Spleen (tissue), 11 donors: ENCODE data around the gene SYT13. TPM values are rescaled to one million over a fixed set of nuclear protein-coding genes. Genes with fewer than 3 reads are reported as not detected.

Source experiments
- DNase-seq: peaks from one replicate; pipeline ENCODE4 v3.0.0-alpha.2; 2020
- H3K27ac ChIP-seq, 8 donors: fragments of 200-600 bp; sonication (generic) in 7 of 8; 1 replicate in 4 of 8; 2 replicates in 4 of 8; pipeline versions ENCODE4 v1.5.0 to v1.8.0; 2016 to 2021; ENCODE audit warnings: inconsistent platforms in 4 of 8, mild to moderate bottlenecking in 4 of 8, moderate library complexity in 1 of 8
- H3K27me3 ChIP-seq, 7 donors: fragments of 200-600 bp; sonication (generic) in 6 of 7; replicated peaks in 1 of 7; 1 replicate in 4 of 7; 2 replicates in 3 of 7; pipeline versions ENCODE4 v1.5.0 to v1.8.0; 2016 to 2021; ENCODE audit warnings: inconsistent platforms in 3 of 7, mild to moderate bottlenecking in 1 of 7
- H3K36me3 ChIP-seq, 6 donors: fragments of 200-600 bp; sonication (generic) in 5 of 6; 1 replicate in 4 of 6; 2 replicates in 2 of 6; pipeline versions ENCODE4 v1.5.0 to v1.8.0; 2016 to 2021; ENCODE audit warnings: inconsistent platforms in 2 of 6
- H3K4me1 ChIP-seq, 6 donors: fragments of 200-600 bp; sonication (generic) in 5 of 6; 1 replicate in 3 of 6; 2 replicates in 3 of 6; pipeline versions ENCODE4 v1.5.0 to v1.8.0; 2016 to 2021; ENCODE audit warnings: inconsistent platforms in 3 of 6
- H3K4me3 ChIP-seq, 8 donors: fragments of 200-600 bp; sonication (generic) in 7 of 8; 1 replicate in 4 of 8; 2 replicates in 4 of 8; pipeline versions ENCODE4 v1.5.0 to v1.8.0; 2016 to 2021; ENCODE audit warnings: inconsistent platforms in 4 of 8, mild to moderate bottlenecking in 4 of 8, moderate library complexity in 2 of 8
- H3K9me3 ChIP-seq, 8 donors: fragments of 200-600 bp; sonication (generic) in 7 of 8; 1 replicate in 4 of 8; 2 replicates in 4 of 8; pipeline versions ENCODE4 v1.5.0 to v1.8.0; 2016 to 2021; ENCODE audit warnings: inconsistent platforms in 4 of 8
- POLR2A ChIP-seq, 3 donors: fragments of 450-650 bp; IDR thresholded peaks; one replicate each; pipeline ENCODE4 v1.5.1; 2017; ENCODE audit warnings: antibody characterized with exemption in 3 of 3, mild to moderate bottlenecking in 1 of 3
- POLR2AphosphoS5 ChIP-seq, 3 donors: sonication (generic); formaldehyde crosslinking; IDR thresholded peaks; one replicate each; pipeline ENCODE4 v1.5.1; 2017; ENCODE audit warnings: antibody characterized with exemption in 3 of 3
- WGBS, 5 donors: extraction: QIAGEN DNeasy Blood & Tissue Kit in 3 of 5; methylation state at CpG; one replicate each; pipeline versions ENCODE4 v1.1.5 to v1.1.7; 2013 to 2018; 5-methylcytosine and 5-hydroxymethylcytosine counted together
- intact Hi-C: fragments of 100-400 bp; cut with DNase I; formaldehyde crosslinking; loops from one replicate; pipeline ENCODE4 v1.15.0; 2023; ENCODE audit warnings: low total_unique reads
- polyA plus RNA-seq, 3 donors: library from polyadenylated mRNA; stranded (reverse); fragments of 200-250 nt; gene quantifications; one replicate each; pipeline ENCODE4 v1.2.1, GENCODE V29; 2013
- total RNA-seq, 7 donors: library from RNA; depleted of rRNA in 3 of 7; stranded (reverse); fragments of >200 nt in 3 of 7; fragmentation: NEBNext Ultra II Directional in 4 of 7; extraction: Animal tissue kit (Norgen Biotek cat#: 25700) in 4 of 7; gene quantifications; one replicate each; pipeline versions ENCODE4 v1.1.0 to v1.2.1, GENCODE V29; 2016 to 2021
- TF ChIP-seq, protein P1 (sequence below), 11 experiments: fragments of 200-600 bp in 7 of 11; fragments of 450-650 bp in 4 of 11; sonication (generic) in 4 of 11; IDR thresholded peaks in 8 of 11; conservative IDR thresholded peaks in 3 of 11; 1 replicate in 7 of 11; 2 replicates in 4 of 11; pipeline versions ENCODE4 v1.4.0 to v1.8.0; 2016 to 2021; ENCODE audit warnings: antibody characterized with exemption in 11 of 11, inconsistent platforms in 4 of 11, mild to moderate bottlenecking in 1 of 11
- donor health status: healthy with polysubstance abuse.
- donor health status: DM: no; HTN: no; CAD: no; lungs with moderate emphysema.
- donor health status: DM: no; HTN: no; CAD: no.
- donor health status: Bipolar disorder and iron deficiency.
- donor health status: healthy.
- donor health status: DM: no; HTN: no; CAD: no.
- donor health status: DM: yes; HTN: yes; CAD: no.

The SYT13 gene
- total and polyA plus RNA-seq, 10 donors: 0.02 to 0.64 (median 0.10) TPM; not detected in 2

DNA sequence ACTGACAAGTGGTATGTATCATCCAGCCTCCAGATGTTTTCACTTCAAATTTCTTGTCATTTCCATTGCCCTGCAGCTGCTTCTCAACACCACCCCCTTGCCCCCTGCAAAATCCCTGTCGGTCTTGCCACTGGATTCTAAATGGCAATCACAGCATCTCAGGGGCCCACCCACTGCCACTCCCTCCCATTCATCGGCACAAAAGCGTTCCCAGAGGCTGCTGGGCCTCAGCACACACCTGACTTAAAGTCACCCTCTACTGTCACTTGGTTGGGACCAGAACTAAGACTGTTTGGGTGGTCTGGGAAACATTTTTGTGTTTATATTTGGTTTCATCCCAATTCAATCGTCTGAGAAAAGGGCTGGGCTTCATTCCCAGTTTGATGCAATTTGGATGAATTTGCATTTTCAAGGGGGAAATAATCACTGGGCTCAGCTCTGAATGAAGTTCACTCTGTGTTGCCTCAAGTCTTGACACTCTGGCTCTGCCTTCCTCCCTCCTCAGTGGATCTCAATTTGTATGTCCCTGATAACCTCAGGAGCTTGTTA, 27.1 kb downstream of the SYT13 start:
- Histone ChIP-seq H3K9me3 (no peaks in the 10 kb centered on the region), H3K4me1 (no peaks in the 10 kb centered on the region), H3K27ac (no peak overlapping the region), H3K4me3 (no peak overlapping the region), H3K36me3 (no peaks in the 10 kb centered on the region), H3K27me3 (peaks cover 0 to 40% (median 0%) of the 10 kb centered on the region in 7 donors)
- no peak for DNase-seq
- 44 to 61% (median 56%) methylated on average over 4 of the region's 4 CpGs for WGBS, 5 donors
- TF ChIP-seq POLR2A (IDR thresholded peaks at IDR 0.05) (no peak), POLR2AphosphoS5 (IDR thresholded peaks at IDR 0.05) (no peak)
- TF ChIP-seq, protein P1, sequence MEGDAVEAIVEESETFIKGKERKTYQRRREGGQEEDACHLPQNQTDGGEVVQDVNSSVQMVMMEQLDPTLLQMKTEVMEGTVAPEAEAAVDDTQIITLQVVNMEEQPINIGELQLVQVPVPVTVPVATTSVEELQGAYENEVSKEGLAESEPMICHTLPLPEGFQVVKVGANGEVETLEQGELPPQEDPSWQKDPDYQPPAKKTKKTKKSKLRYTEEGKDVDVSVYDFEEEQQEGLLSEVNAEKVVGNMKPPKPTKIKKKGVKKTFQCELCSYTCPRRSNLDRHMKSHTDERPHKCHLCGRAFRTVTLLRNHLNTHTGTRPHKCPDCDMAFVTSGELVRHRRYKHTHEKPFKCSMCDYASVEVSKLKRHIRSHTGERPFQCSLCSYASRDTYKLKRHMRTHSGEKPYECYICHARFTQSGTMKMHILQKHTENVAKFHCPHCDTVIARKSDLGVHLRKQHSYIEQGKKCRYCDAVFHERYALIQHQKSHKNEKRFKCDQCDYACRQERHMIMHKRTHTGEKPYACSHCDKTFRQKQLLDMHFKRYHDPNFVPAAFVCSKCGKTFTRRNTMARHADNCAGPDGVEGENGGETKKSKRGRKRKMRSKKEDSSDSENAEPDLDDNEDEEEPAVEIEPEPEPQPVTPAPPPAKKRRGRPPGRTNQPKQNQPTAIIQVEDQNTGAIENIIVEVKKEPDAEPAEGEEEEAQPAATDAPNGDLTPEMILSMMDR (IDR thresholded peaks at IDR 0.05 in 8 of 11, conservative IDR thresholded peaks at IDR 0.05 in 3 of 11): no peak
- intact Hi-C loops: no loop called here

DNA sequence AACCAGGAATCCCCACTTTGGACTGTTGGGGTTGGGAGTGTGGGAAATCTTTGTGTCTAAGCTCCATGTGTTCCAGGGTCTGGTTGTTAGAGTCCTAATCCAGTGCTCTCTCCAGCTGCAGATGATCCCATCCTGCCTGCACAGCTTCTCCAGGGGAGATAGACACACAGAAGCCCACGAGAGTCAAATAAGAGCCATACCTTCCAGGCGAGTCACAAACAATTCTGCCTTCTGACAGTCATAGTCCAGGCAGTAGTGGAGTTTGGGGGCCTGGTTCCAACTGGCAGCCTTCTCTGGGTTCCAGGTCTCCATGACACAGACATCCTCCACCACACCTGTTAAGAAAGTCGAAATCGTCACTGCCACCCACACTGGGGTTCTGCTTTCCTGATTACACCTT, 32.1 kb downstream of the SYT13 start:
- Histone ChIP-seq H3K4me1 (peaks cover 0 to 4% (median 0%) of the 10 kb centered on the region in 6 donors), H3K4me3 (no peak overlapping the region), H3K9me3 (no peaks in the 10 kb centered on the region), H3K27me3 (peaks cover 0 to 18% (median 0%) of the 10 kb centered on the region in 7 donors), H3K27ac (no peak overlapping the region), H3K36me3 (no peaks in the 10 kb centered on the region)
- intact Hi-C loops: no loop called here
- TF ChIP-seq POLR2AphosphoS5 (IDR thresholded peaks at IDR 0.05) (no peak), POLR2A (IDR thresholded peaks at IDR 0.05) (no peak)
- TF ChIP-seq, protein P1 (IDR thresholded peaks at IDR 0.05 in 8 of 11, conservative IDR thresholded peaks at IDR 0.05 in 3 of 11): no peak
- 77 to 92% (median 88%) methylated on average over 4 of the region's 4 CpGs for WGBS, 5 donors
- no peak for DNase-seq

DNA sequence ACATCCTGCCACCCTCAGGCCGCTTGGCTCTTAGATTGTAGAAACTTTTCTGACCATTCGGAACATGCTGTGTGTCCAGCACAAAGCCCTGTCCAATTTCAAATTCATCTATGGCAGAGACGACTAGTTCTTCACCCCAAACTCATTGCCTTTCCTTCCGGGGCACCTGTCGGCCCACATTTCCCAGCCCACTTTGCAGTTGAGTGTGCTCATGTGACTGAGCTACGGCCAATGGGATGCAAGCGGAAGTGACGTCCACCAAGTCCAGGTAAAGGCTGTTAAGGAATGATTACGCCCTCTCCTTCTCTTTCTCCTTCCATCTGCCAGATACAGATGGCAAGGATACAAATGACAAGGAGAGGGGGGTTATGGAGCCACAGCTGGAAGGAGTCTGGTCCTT, 32.5 kb downstream of the SYT13 start:
- H3K27me3 ChIP-seq: peaks cover 0 to 16% (median 0%) of the 10 kb centered on the region in 7 donors
- WGBS, 5 donors: 86 to 94% (median 90%) methylated on average over 9 of the region's 9 CpGs
- intact Hi-C loops: no loop called here

GRCh38 chr11:45252877-45253276, 33.3 kb downstream of the SYT13 start:
- TF ChIP-seq POLR2AphosphoS5 (IDR thresholded peaks at IDR 0.05): no peak
- Histone ChIP-seq H3K36me3 (no peaks in the 10 kb centered on the region), H3K4me3 (no peak overlapping the region), H3K27ac (peak overlapping the region in 1 of 8 donors; percentile 8), H3K27me3 (peaks cover 0 to 16% (median 0%) of the 10 kb centered on the region in 7 donors), H3K9me3 (no peaks in the 10 kb centered on the region), H3K4me1 (peaks cover 0 to 4% (median 0%) of the 10 kb centered on the region in 6 donors)
- no peak for DNase-seq
- 47 to 81% (median 64%) methylated on average over 3 of the region's 3 CpGs for WGBS, 5 donors
- intact Hi-C loops: no loop called here

More for the DNA sequence above, 32.5 kb downstream of the SYT13 start:
- no peak overlapping the region for H3K27ac ChIP-seq
- no peaks in the 10 kb centered on the region for H3K36me3 ChIP-seq
- H3K4me1 ChIP-seq: peaks cover 0 to 4% (median 0%) of the 10 kb centered on the region in 6 donors
- H3K4me3 ChIP-seq: no peak overlapping the region
- no peaks in the 10 kb centered on the region for H3K9me3 ChIP-seq
- TF ChIP-seq POLR2A (IDR thresholded peaks at IDR 0.05): no peak
- TF ChIP-seq, protein P1 (IDR thresholded peaks at IDR 0.05 in 8 of 11, conservative IDR thresholded peaks at IDR 0.05 in 3 of 11): no peak
- no peak for TF ChIP-seq POLR2AphosphoS5 (IDR thresholded peaks at IDR 0.05)
- no peak for DNase-seq
